GM12865 (cell line): ENCODE data around the gene CMTM4.

ENCODE experiments used
- DNase-seq: peaks from one replicate; pipeline ENCODE4 v3.0.0; 2010; ENCODE audit warnings: low read depth
- H3K4me3 ChIP-seq: 2 replicates; pipeline ENCODE4 v1.5.1; 2011; ENCODE audit warnings: mild to moderate bottlenecking, low read depth, low read length, control low read depth
- CTCF ChIP-seq: IDR thresholded peaks from 2 replicates; pipeline ENCODE4 v1.5.1; 2011; ENCODE audit warnings: low read length, control low read depth, low read depth, inconsistent platforms; ENCODE audit not compliant: insufficient read depth; ENCODE audit errors: missing control alignments

The CMTM4 gene

DNA sequence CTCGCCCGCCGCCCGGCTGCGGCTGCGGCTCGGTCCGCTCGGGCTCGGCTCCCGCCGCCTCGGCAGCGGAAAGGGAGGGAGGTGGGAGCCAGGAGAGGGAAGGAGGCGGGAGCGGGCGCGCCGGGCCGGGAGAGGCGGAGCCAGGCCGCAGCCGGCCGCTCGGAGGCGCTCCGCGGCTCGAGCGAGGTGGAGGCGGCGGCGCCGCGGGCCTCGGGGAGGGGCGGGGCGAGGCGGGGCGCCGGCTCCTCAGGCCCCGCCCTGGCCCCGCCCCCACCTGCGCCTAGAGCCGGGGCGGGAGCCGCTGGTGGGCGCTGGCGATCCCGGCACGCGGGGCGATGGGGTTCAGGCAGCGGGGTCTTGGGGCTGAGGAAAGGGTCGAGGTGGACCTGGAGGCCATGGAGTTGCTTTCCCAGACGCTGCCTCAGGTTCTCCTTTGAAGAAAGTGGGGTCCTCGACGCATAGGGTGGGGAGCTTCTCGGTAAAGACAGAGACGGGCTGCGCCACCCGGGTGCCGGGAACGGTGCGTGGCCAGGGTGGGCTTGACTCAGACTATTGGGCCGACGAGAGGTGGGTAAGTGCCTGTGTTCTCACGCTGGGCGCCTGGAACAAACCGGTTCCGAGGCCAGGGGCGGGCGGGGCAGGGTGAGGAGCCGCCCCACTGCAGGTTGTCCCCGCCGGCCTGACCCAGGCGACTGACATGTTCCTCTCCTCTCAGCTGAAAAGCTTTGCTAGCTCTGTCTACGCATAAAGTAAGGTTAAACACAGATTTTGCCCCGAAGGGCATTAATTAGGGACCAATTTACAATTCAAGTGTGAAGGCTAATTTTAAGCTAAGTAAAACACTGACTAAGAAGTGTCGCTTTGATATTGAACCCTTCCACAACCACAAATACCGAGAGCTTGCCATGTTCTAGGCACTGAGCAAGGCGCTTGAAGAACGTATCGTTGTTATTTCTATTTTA lies at the start of gene CMTM4:
TSS of gene CMTM4 (minus strand) at position 75 of the 962 bp plus-strand sequence. CDS start 218 bp downstream, outside the sequence.
- peak within 1 kb of the TSS; percentile 57 for H3K4me3 ChIP-seq
- DNase-seq, result peak; percentile 78
- TF ChIP-seq CTCF, result peak; percentile 20

GRCh38 chr16:66746048-66746447 lies 49.5 kb upstream of the CMTM4 start:
- H3K4me3 ChIP-seq, result no peak overlapping the region
- no peak for TF ChIP-seq CTCF
- no peak for DNase-seq

- DNase-seq, result no peak
- no peak for TF ChIP-seq CTCF
- H3K4me3 ChIP-seq, result no peak overlapping the region
These were observed 45.6 kb upstream of the CMTM4 start for GRCh38 chr16:66741950-66742808.

GRCh38 chr16:66741169-66741900 lies 44.8 kb upstream of the CMTM4 start:
- no peak for DNase-seq
- no peak overlapping the region for H3K4me3 ChIP-seq
- TF ChIP-seq CTCF, result no peak

DNA sequence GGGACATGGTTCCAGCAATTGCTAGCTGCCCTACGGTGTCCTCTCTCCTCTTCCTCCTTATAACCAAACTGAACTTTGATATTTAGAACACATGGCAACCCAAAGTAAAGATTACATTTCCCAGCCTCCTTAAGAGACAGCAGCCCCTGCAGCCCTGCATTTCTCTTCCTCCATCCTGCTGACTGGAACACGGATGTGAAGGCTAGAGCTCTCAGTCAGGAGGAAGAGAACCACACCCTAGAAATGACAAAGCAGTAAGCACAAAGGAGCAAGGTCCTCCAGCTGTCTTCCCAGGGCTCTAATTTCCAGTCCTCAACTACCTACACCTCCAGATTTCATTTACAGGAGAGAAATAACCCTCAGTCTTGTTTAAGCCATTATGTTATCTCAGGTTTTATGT lies 44.0 kb upstream of the CMTM4 start:
- H3K4me3 ChIP-seq, result no peak overlapping the region
- TF ChIP-seq CTCF, result no peak
- no peak for DNase-seq

- no peak overlapping the region for H3K4me3 ChIP-seq
- TF ChIP-seq CTCF, result peak; percentile 59
- DNase-seq, result peak; percentile 45
These were observed 43.5 kb upstream of the CMTM4 start for GRCh38 chr16:66740010-66740409.
